HT1080 (cell line): ENCODE measurements around the gene FHIP1B. TPM values are rescaled to one million over a fixed set of nuclear protein-coding genes. Genes with fewer than 3 reads are reported as not detected.
A peak's percentile ranks its signal among the peaks of the same experiment; 100 is the strongest.

Source experiments
- DNase-seq: peaks from one replicate; pipeline ENCODE4 v3.0.0-alpha.2; 2015; ENCODE audit warnings: low read depth
- total RNA-seq: library from RNA; depleted of rRNA; stranded (reverse); fragments of >200 nt; shearing (Covaris generic); gene quantifications from 2 replicates; pipeline ENCODE4 v1.2.3, GENCODE V29; 2014; rRNA removed

Gene FHIP1B
- total RNA-seq, 1 experiment from 2014 or later, result 11.5 TPM

DNA sequence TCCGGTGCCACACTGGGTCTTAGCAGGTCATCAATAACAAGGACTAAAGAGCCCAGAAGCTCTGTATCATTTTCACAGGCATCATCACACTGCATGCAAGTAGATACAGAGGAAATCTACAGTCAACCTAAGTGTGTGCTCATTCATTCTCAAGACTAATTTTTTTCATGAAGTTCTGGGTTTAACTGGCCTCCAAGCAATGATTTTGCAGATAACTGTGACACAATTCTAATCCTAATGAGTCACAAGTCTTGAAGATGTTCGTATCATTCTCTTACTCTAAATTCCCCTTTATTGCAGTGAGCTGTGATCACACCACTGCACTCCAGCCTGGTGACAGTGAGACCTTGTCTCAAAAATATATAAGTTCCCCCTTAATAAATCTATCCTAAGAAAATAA, 33.0 kb downstream of the FHIP1B start:
- DNase-seq, result no peak

DNA sequence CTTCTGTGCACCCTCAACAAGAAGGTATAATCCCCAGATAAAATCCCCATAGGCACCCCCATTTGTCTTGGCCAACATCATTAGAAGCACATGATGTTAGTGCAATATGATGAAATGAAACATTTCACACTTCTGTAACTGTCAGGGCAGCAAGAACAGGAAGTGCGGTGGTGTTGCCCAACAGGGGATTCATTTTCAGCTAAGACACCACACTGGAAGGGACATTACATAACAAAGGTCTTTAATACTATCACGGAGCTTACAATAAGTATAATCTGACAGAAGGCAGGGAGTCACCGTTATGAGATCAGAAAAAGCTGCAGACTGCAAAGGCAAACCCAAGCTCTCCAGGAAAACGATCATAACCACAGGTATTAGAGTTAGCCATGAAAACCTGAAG, 33.5 kb downstream of the FHIP1B start:
- DNase-seq, result no peak

DNA sequence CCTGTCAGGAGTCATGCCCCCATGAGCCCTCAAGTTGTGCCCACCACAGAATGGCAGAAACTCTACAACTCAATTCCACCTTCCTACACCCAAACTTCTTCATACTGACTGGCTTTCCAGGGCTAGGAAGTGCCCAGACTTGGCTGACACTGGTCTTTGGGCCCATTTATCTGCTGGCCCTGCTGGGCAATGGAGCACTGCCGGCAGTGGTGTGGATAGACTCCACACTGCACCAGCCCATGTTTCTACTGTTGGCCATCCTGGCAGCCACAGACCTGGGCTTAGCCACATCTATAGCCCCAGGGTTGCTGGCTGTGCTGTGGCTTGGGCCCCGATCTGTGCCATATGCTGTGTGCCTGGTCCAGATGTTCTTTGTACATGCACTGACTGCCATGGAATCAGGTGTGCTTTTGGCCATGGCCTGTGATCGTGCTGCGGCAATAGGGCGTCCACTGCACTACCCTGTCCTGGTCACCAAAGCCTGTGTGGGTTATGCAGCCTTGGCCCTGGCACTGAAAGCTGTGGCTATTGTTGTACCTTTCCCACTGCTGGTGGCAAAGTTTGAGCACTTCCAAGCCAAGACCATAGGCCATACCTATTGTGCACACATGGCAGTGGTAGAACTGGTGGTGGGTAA, 35.1 kb downstream of the FHIP1B start, which contains the start of gene OR52W1:
Gene OR52W1 (plus strand): TSS at position 51 of the 637 bp plus-strand sequence. CDS start 0 bp downstream, at position 51.
- DNase-seq, result no peak

DNA sequence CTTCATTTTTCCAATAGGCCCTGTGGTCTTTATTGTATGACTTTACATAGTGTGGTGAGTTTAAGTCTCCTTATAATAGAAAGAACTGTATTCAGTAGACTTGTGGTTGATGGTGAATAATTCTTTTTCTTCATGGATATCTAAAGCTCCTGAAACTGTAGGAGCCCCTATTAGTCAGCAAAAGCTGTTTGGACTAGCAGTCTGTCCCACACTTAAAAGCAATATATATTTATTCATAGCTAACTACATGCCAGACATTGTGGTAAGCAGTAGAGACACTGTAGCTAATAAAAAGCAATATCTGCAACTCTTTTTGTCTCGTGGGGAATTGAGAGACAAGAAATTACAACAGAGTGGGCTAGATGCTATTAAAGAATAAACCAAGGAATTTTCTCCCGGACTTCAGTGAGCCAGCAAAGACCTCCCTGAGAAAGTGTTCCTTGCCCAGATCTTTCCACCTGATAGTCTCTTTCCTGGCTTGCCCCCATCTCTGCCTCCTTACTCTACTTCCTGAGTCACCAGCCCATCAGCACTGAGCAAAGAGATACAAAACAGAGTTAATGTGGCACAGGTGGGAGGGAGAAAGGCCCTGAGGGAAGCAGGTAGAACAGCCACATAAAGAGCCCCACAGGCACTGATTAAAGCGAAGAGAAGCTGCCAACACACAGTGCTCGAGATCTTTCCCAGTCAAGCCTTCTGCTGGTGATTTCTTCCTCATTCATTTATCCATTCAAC, 36.8 kb downstream of the FHIP1B start:
- no peak for DNase-seq

DNA sequence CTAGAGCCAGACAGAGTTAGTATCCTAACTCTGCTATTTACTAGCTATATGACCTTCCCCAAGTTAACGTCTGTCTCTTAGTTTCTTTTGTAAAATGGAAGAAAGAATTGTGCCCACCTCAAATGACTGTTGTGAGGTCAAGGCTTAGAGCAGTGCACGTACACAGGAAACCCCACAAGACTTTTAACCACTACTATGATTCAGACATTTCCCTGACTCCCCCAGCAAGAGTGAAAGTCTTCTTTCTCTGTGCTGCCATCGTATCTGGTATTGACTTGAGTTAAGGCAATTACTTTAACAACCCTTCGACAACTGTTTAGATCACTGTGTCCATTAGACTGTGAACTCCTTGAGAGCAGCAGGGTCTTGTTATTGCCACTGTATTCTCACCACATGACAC, 38.0 kb downstream of the FHIP1B start:
- DNase-seq, result peak; percentile 21

DNA sequence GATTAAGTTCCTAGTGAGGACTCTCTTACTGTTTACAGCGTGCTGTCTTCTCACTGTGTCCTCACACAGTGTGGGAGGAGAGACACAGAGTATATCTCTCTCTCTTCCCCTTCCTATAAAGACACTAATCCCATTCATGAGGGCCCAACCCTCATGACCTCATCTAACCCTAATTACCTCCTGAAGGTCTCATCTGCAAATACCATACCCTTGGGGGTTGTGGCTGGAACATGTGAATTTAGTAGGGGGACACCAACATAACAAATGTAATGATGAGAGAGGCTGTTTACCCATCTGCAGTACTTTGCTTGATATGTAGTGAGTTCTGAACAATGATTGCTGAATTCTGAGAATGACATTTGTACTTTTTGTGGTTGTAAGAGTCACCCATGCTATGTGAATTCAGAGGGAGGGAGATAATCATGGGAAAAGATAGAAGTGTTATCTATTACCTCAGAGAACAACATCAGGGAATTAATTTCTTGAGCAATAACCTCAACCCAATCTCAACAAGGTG, 40.3 kb downstream of the FHIP1B start:
- no peak for DNase-seq

DNA sequence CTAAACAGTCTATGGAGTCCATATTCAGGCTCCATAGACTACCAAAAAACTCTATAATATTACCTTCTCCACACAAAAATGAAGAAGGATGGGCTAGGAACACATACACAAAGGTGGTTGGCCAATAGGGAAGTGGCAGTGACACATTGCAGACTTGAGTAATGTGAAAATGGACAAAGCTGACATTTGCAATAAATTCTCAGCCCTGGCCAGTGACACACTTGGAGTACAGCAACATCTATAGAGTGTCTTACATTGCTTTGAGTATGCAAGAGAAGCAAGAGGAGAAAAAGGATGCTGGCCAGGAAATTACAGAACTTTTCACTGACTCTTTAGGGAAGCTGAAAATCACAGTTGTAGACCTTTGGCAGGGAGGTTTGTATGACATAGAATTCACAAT, 42.7 kb downstream of the FHIP1B start:
- no peak for DNase-seq

DNA sequence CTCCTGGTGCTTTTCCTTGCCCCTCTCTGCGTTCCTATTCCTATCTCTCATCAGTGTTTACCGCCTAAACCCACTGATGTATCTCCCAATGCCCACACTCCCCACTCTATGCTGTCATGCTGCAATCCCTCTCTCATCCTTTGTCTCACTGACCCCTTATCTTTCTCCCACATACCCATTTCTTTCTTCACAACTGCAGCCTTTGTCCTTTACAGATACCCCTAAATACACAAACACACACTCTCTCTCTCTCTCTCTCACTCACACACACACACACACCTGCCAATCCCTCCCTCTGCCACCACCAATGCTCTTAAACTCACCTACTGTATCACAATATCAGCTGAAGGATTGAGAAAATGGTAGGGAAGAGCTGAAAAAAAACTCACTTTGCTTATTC, 59.0 kb downstream of the FHIP1B start:
- DNase-seq, result no peak

DNA sequence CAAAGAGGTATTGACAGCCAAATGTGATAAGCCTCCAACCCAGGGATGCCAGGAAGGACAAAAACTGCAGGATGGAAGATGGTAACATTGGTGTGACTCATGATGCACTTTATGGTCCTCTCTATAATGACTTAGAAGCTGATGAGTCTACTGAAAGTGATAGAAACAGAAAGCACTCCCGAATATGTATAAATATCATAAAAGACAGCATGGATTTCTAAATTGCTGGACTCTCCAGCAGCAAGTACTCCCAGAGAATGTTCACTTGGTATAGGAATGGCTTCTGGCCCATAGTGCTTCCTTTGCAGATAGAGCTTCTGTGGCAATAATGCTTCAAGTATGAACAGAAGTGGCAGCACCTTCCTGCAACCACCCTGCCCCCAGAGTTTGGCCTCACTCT, 64.2 kb downstream of the FHIP1B start, which contains the start of gene OR52B2:
Gene OR52B2 (minus strand): TSS at position 101 of the 400 bp plus-strand sequence. CDS start 0 bp downstream, at position 101.
- no peak for DNase-seq

Other genes with a start within 250 kb of the FHIP1B start
- gene OR52L1, start 247.7 kb downstream of the FHIP1B start, total RNA-seq, result not detected in 2 replicates
- not detected in 2 replicates for gene OR56A4, start 227.7 kb downstream of the FHIP1B start, total RNA-seq
- gene OR56A1, start 203.9 kb downstream of the FHIP1B start, total RNA-seq, result not detected in 2 replicates
- gene OR56B4, start 127.0 kb downstream of the FHIP1B start, total RNA-seq, result not detected in 2 replicates
- gene OR52B2, start 64.3 kb downstream of the FHIP1B start, total RNA-seq, result not detected in 2 replicates
- gene OR52W1, start 35.4 kb downstream of the FHIP1B start, total RNA-seq, result not detected in 2 replicates
- gene C11orf42, start 29.1 kb downstream of the FHIP1B start, total RNA-seq, result not detected in 2 replicates
- gene CNGA4, start 4.5 kb upstream of the FHIP1B start, total RNA-seq, result not detected in 2 replicates
- not detected in 2 replicates for gene CCKBR, start 25.2 kb upstream of the FHIP1B start, total RNA-seq
- not detected in 2 replicates for gene CAVIN3, start 85.9 kb upstream of the FHIP1B start, total RNA-seq
- 30.8 and 32.1 TPM in 2 replicates for gene SMPD1, start 155.8 kb upstream of the FHIP1B start, total RNA-seq
- gene APBB1, start 184.5 kb upstream of the FHIP1B start, total RNA-seq, result 13.3 and 15.4 TPM in 2 replicates
- gene HPX, start 206.4 kb upstream of the FHIP1B start, total RNA-seq, result 0.35 TPM in 1 of 2 replicates, not detected in the other
- gene TRIM3, start 239.3 kb upstream of the FHIP1B start, total RNA-seq, result 27.2 and 35.5 TPM in 2 replicates
- gene ARFIP2, start 246.7 kb upstream of the FHIP1B start, total RNA-seq, result 123 and 126 TPM in 2 replicates
- 49.8 and 60.5 TPM in 2 replicates for gene TIMM10B, start 246.9 kb upstream of the FHIP1B start, total RNA-seq